Neural cell (in vitro differentiated cells): ENCODE results near the gene TLNRD1.

Experiments
- POLR2AphosphoS5 ChIP-seq: IDR thresholded peaks from 2 replicates; pipeline ENCODE4 v1.6.1; 2012
- RAD21 ChIP-seq: fragments of 450-650 bp; conservative IDR thresholded peaks from 2 replicates; pipeline ENCODE4 v1.6.1; 2014; ENCODE audit warnings: antibody characterized with exemption, mild to moderate bottlenecking, moderate library complexity

DNA sequence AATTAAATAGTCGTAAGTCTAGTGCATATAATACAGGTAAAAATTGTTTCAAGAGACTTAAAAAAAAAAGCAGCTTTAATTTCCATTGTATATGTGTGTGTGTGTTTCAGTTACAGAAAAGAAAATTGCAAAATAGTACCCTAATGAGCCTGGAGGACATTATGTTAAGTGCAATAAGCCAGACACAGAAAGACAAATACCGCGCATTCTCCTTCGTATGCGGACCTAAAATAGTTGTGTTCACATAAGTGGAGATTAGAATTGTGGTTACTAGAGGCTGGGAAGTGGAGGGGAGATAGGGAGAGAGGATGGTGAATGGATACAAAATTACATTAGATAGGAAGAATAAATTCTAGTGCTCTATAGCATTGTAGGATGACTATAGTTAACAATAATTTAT is 14.7 kb upstream of the TLNRD1 start:
- TF ChIP-seq RAD21 (no peak), POLR2AphosphoS5 (no peak)
